ENCODE data around the gene NRK.

Gene NRK

GRCh38 chrX:106005684-106006083, 183.3 kb downstream of the NRK start:
- no peaks in the 10 kb centered on the region for H3K36me3 Mint-ChIP-seq (ENCODE audit: low read depth)
- no peak for DNase-seq
- peaks cover 5% of the 10 kb centered on the region for H3K27me3 Mint-ChIP-seq (ENCODE audit: low read depth, poor library complexity)
- no peak for TF ChIP-seq CTCF (IDR thresholded peaks at IDR 0.05)
- peaks cover 36% of the 10 kb centered on the region for H3K9me3 Mint-ChIP-seq
- no peak overlapping the region for H3K27ac Mint-ChIP-seq
- H3K4me1 Mint-ChIP-seq, result no peaks in the 10 kb centered on the region
- H3K4me3 Mint-ChIP-seq, result no peak overlapping the region

GRCh38 chrX:106007815-106008214, 185.5 kb downstream of the NRK start:
- H3K4me3 Mint-ChIP-seq, result no peak overlapping the region
- no peak for TF ChIP-seq CTCF (IDR thresholded peaks at IDR 0.05)
- no peak for DNase-seq
- no peaks in the 10 kb centered on the region for H3K4me1 Mint-ChIP-seq
- H3K27ac Mint-ChIP-seq, result no peak overlapping the region
- H3K36me3 Mint-ChIP-seq (ENCODE audit: low read depth), result no peaks in the 10 kb centered on the region
- H3K9me3 Mint-ChIP-seq, result peaks cover 44% of the 10 kb centered on the region
- H3K27me3 Mint-ChIP-seq (ENCODE audit: low read depth, poor library complexity), result peaks cover 5% of the 10 kb centered on the region

Measured in nephron progenitor cell (in vitro differentiated cells).